ENCODE measurements around the gene TMEM205.

GRCh38 chr19:11378319-11379189 is 32.5 kb upstream of the TMEM205 start:
- TF ChIP-seq CSDC2 (CRISPR knock-in tag; IDR thresholded peaks at IDR 0.05) (no peak), PATZ1 (CRISPR knock-in tag; IDR thresholded peaks at IDR 0.05; ENCODE audit: borderline replicate concordance) (no peak), SNAI2 (CRISPR knock-in tag; IDR thresholded peaks at IDR 0.05) (no peak), POU6F1 (CRISPR knock-in tag; IDR thresholded peaks at IDR 0.05; ENCODE audit: borderline replicate concordance, low read depth) (no peak), BACH2 (CRISPR knock-in tag; IDR thresholded peaks at IDR 0.05; ENCODE audit: borderline replicate concordance) (no peak), ESRRG (CRISPR knock-in tag; IDR thresholded peaks at IDR 0.05) (no peak), RARB (CRISPR knock-in tag; IDR thresholded peaks at IDR 0.05) (no peak), ZNF8 (CRISPR knock-in tag; IDR thresholded peaks at IDR 0.05) (no peak), TOX (CRISPR knock-in tag; IDR thresholded peaks at IDR 0.05; ENCODE audit: borderline replicate concordance) (no peak), GLIS3 (CRISPR knock-in tag; IDR thresholded peaks at IDR 0.05) (no peak), ZFP3 (CRISPR knock-in tag; IDR thresholded peaks at IDR 0.05) (peak; percentile 100)
